Liver (tissue), 9 donors: ENCODE results near the gene PITPNC1. TPM values are rescaled to one million over a fixed set of nuclear protein-coding genes. Genes with fewer than 3 reads are reported as not detected.

Source experiments
- DNase-seq: peaks from one replicate; pipeline ENCODE4 v3.0.0-alpha.2; 2017; ENCODE audit warnings: low spot score
- H3K27ac ChIP-seq, 2 donors: one replicate each; pipeline ENCODE4 v1.7.0; 2013; ENCODE audit warnings: inconsistent platforms in 2 of 2, low read length in 2 of 2, control low read depth in 1 of 2, low read depth in 1 of 2, mild to moderate bottlenecking in 1 of 2
- H3K27me3 ChIP-seq, 4 donors: one replicate each; pipeline versions ENCODE4 v1.6.1 to v1.7.0; 2013; ENCODE audit warnings: low read length in 3 of 4, inconsistent platforms in 1 of 4, mild to moderate bottlenecking in 1 of 4, moderate library complexity in 1 of 4; ENCODE audit not compliant: control insufficient read depth in 4 of 4, insufficient read depth in 4 of 4
- H3K36me3 ChIP-seq, 4 donors: one replicate each; pipeline versions ENCODE4 v1.6.1 to v1.7.0; 2013; ENCODE audit warnings: low read length in 3 of 4, mild to moderate bottlenecking in 3 of 4, low read depth in 1 of 4, moderate library complexity in 1 of 4; ENCODE audit not compliant: control insufficient read depth in 4 of 4, insufficient read depth in 3 of 4
- H3K4me1 ChIP-seq, 4 donors: one replicate each; pipeline versions ENCODE4 v1.6.1 to v1.7.0; 2013; ENCODE audit warnings: low read length in 3 of 4, mild to moderate bottlenecking in 3 of 4, moderate library complexity in 1 of 4; ENCODE audit not compliant: control insufficient read depth in 4 of 4, insufficient read depth in 4 of 4
- H3K4me3 ChIP-seq, 3 donors: one replicate each; pipeline versions ENCODE4 v1.6.1 to v1.7.0; 2013; ENCODE audit warnings: low read length in 3 of 3, control low read depth in 1 of 3, low read depth in 1 of 3, mild to moderate bottlenecking in 1 of 3
- H3K9ac ChIP-seq, 2 donors: one replicate each; pipeline ENCODE4 v1.7.0; 2013; ENCODE audit warnings: low read length in 2 of 2, mild to moderate bottlenecking in 2 of 2, moderate library complexity in 2 of 2, control low read depth in 1 of 2, low read depth in 1 of 2
- H3K9me3 ChIP-seq, 4 donors: one replicate each; pipeline versions ENCODE4 v1.6.1 to v1.7.0; 2013; ENCODE audit warnings: low read length in 3 of 4; ENCODE audit not compliant: control insufficient read depth in 4 of 4
- ATF3 ChIP-seq: IDR thresholded peaks from 2 replicates; pipeline ENCODE4 v1.6.1; 2016; ENCODE audit warnings: antibody characterized with exemption
- EGR1 ChIP-seq, 2 donors: IDR thresholded peaks; 2 replicates each; pipeline ENCODE4 v1.6.1; 2016 to 2018; ENCODE audit warnings: antibody characterized with exemption in 2 of 2, low read depth in 2 of 2
- FOXA1 ChIP-seq: IDR thresholded peaks from 2 replicates; pipeline ENCODE4 v1.6.1; 2016; ENCODE audit warnings: antibody characterized with exemption
- FOXA2 ChIP-seq: IDR thresholded peaks from 2 replicates; pipeline ENCODE4 v1.6.1; 2016; ENCODE audit warnings: antibody characterized with exemption
- GABPA ChIP-seq, 2 donors: IDR thresholded peaks in 1 of 2; conservative IDR thresholded peaks in 1 of 2; 2 replicates each; pipeline ENCODE4 v1.6.1; 2016; ENCODE audit warnings: antibody characterized with exemption in 2 of 2, mild to moderate bottlenecking in 1 of 2, moderate library complexity in 1 of 2
- HNF4A ChIP-seq, 2 donors: conservative IDR thresholded peaks; 2 replicates each; pipeline ENCODE4 v1.6.1; 2016; ENCODE audit warnings: antibody characterized with exemption in 2 of 2, mild to moderate bottlenecking in 2 of 2
- HNF4G ChIP-seq: IDR thresholded peaks from 2 replicates; pipeline ENCODE4 v1.6.1; 2016; ENCODE audit warnings: antibody characterized with exemption
- JUND ChIP-seq, 2 donors: IDR thresholded peaks; 2 replicates each; pipeline ENCODE4 v1.6.1; 2016; ENCODE audit warnings: antibody characterized with exemption in 2 of 2
- MAX ChIP-seq: IDR thresholded peaks from 2 replicates; pipeline ENCODE4 v1.6.1; 2016; ENCODE audit warnings: antibody characterized with exemption
- NR2F2 ChIP-seq: IDR thresholded peaks from 2 replicates; pipeline ENCODE4 v1.6.1; 2016; ENCODE audit warnings: antibody characterized with exemption
- RAD21 ChIP-seq, 2 donors: IDR thresholded peaks; 2 replicates each; pipeline ENCODE4 v1.6.1; 2016; ENCODE audit warnings: antibody characterized with exemption in 2 of 2, mild to moderate bottlenecking in 2 of 2
- REST ChIP-seq: IDR thresholded peaks from 2 replicates; pipeline ENCODE4 v1.6.1; 2016; ENCODE audit warnings: antibody characterized with exemption, mild to moderate bottlenecking
- RXRA ChIP-seq, 2 donors: IDR thresholded peaks; 2 replicates each; pipeline ENCODE4 v1.6.1; 2017 to 2018; ENCODE audit warnings: antibody characterized with exemption in 2 of 2, mild to moderate bottlenecking in 1 of 2
- SP1 ChIP-seq: IDR thresholded peaks from 2 replicates; pipeline ENCODE4 v1.6.1; 2018; ENCODE audit warnings: antibody characterized with exemption, mild to moderate bottlenecking
- TAF1 ChIP-seq: conservative IDR thresholded peaks from 2 replicates; pipeline ENCODE4 v1.6.1; 2016; ENCODE audit warnings: antibody characterized with exemption, mild to moderate bottlenecking
- YY1 ChIP-seq: IDR thresholded peaks from 2 replicates; pipeline ENCODE4 v1.6.1; 2016; ENCODE audit warnings: antibody characterized with exemption, mild to moderate bottlenecking
- WGBS: extraction: QIAGEN DNeasy Blood & Tissue Kit; methylation state at CpG from one replicate; pipeline ENCODE4 v1.1.7; 2013; 5-methylcytosine and 5-hydroxymethylcytosine counted together
- polyA plus RNA-seq, 2 donors: library from polyadenylated mRNA; stranded (reverse) in 1 of 2; unstranded in 1 of 2; fragments of 200-250 nt in 1 of 2; fragments of >200 nt in 1 of 2; fragmentation: Nextera tagmentation in 1 of 2; extraction: Ambion mirVana in 1 of 2; gene quantifications; one replicate each; pipeline versions ENCODE4 v1.2.1 to v1.2.3, GENCODE V29; 2013 to 2015
- total RNA-seq, 2 donors: library from RNA; depleted of rRNA; stranded (reverse); fragments of >200 nt; gene quantifications; one replicate each; pipeline ENCODE4 v1.2.3, GENCODE V29; 2014
- TF ChIP-seq, protein P1 (sequence below): fragments of 150-350 bp; IDR thresholded peaks from 2 replicates; pipeline ENCODE4 v1.5.1; 2017; ENCODE audit warnings: improper control_type of control experiment, low read depth, low read length; ENCODE audit not compliant: missing input control
- TF ChIP-seq, protein P2 (sequence below): IDR thresholded peaks from 2 replicates; pipeline ENCODE4 v1.6.1; 2016; ENCODE audit warnings: antibody characterized with exemption
- donor health status: healthy.
- donor health status: healthy.
- donor health status: healthy.
- donor health status: healthy.
- donor health status: healthy.

Gene PITPNC1
- total and polyA plus RNA-seq, 4 donors: 2.3 to 10.2 (median 5.7) TPM

- Histone ChIP-seq H3K9me3 (no peaks in the 10 kb centered on the region), H3K27me3 (no peaks in the 10 kb centered on the region), H3K4me1 (no peaks in the 10 kb centered on the region), H3K4me3 (no peak overlapping the region), H3K36me3 (peaks cover 0 to 3% (median under 1%) of the 10 kb centered on the region in 4 donors), H3K27ac (no peak overlapping the region), H3K9ac (no peak overlapping the region)
- DNase-seq: no peak
- TF ChIP-seq, protein P1, sequence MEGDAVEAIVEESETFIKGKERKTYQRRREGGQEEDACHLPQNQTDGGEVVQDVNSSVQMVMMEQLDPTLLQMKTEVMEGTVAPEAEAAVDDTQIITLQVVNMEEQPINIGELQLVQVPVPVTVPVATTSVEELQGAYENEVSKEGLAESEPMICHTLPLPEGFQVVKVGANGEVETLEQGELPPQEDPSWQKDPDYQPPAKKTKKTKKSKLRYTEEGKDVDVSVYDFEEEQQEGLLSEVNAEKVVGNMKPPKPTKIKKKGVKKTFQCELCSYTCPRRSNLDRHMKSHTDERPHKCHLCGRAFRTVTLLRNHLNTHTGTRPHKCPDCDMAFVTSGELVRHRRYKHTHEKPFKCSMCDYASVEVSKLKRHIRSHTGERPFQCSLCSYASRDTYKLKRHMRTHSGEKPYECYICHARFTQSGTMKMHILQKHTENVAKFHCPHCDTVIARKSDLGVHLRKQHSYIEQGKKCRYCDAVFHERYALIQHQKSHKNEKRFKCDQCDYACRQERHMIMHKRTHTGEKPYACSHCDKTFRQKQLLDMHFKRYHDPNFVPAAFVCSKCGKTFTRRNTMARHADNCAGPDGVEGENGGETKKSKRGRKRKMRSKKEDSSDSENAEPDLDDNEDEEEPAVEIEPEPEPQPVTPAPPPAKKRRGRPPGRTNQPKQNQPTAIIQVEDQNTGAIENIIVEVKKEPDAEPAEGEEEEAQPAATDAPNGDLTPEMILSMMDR: no peak
- no peak for TF ChIP-seq HNF4G
- TF ChIP-seq REST: no peak
- TF ChIP-seq MAX: no peak
- TF ChIP-seq ATF3: no peak
- TF ChIP-seq FOXA2: no peak
- no peak for TF ChIP-seq EGR1 (IDR thresholded peaks at IDR 0.05; ENCODE audit: low read depth in 2 of 2)
- TF ChIP-seq SP1: no peak
- TF ChIP-seq GABPA (IDR thresholded peaks at IDR 0.05 in 1 of 2, conservative IDR thresholded peaks at IDR 0.05 in 1 of 2): no peak
- TF ChIP-seq RXRA (IDR thresholded peaks at IDR 0.05): no peak
- no peak for TF ChIP-seq YY1
- no peak for TF ChIP-seq NR2F2
- TF ChIP-seq FOXA1: no peak
- no peak for TF ChIP-seq JUND (IDR thresholded peaks at IDR 0.05)
- TF ChIP-seq HNF4A (conservative IDR thresholded peaks at IDR 0.05): no peak
- no peak for TF ChIP-seq RAD21 (IDR thresholded peaks at IDR 0.05)
- 98% methylated on average over 6 of the region's 6 CpGs for WGBS
Measured at GRCh38 chr17:67679721-67680120, 302.6 kb downstream of the PITPNC1 start.

- Histone ChIP-seq H3K36me3 (peaks cover 0 to 1% (median 0%) of the 10 kb centered on the region in 4 donors), H3K4me1 (no peaks in the 10 kb centered on the region), H3K27ac (no peak overlapping the region), H3K4me3 (no peak overlapping the region), H3K9me3 (no peaks in the 10 kb centered on the region), H3K9ac (no peak overlapping the region), H3K27me3 (no peaks in the 10 kb centered on the region)
- no peak for DNase-seq
- no peak for TF ChIP-seq YY1
- no peak for TF ChIP-seq FOXA1
- TF ChIP-seq, protein P2, sequence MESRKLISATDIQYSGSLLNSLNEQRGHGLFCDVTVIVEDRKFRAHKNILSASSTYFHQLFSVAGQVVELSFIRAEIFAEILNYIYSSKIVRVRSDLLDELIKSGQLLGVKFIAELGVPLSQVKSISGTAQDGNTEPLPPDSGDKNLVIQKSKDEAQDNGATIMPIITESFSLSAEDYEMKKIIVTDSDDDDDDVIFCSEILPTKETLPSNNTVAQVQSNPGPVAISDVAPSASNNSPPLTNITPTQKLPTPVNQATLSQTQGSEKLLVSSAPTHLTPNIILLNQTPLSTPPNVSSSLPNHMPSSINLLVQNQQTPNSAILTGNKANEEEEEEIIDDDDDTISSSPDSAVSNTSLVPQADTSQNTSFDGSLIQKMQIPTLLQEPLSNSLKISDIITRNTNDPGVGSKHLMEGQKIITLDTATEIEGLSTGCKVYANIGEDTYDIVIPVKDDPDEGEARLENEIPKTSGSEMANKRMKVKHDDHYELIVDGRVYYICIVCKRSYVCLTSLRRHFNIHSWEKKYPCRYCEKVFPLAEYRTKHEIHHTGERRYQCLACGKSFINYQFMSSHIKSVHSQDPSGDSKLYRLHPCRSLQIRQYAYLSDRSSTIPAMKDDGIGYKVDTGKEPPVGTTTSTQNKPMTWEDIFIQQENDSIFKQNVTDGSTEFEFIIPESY: no peak
- TF ChIP-seq ATF3: no peak
- TF ChIP-seq EGR1 (IDR thresholded peaks at IDR 0.05; ENCODE audit: low read depth in 2 of 2): no peak
- TF ChIP-seq SP1: no peak
- no peak for TF ChIP-seq RAD21 (IDR thresholded peaks at IDR 0.05)
- no peak for TF ChIP-seq HNF4A (conservative IDR thresholded peaks at IDR 0.05)
- TF ChIP-seq JUND (IDR thresholded peaks at IDR 0.05): no peak
- no peak for TF ChIP-seq GABPA (IDR thresholded peaks at IDR 0.05 in 1 of 2, conservative IDR thresholded peaks at IDR 0.05 in 1 of 2)
- no peak for TF ChIP-seq RXRA (IDR thresholded peaks at IDR 0.05)
- no peak for TF ChIP-seq NR2F2
- no peak for TF ChIP-seq TAF1
- 97% methylated on average over 8 of the region's 8 CpGs for WGBS
Measured at GRCh38 chr17:67680445-67681224, 303.6 kb downstream of the PITPNC1 start.
